SK-N-SH treated with all-trans-retinoic acid at 6 μM for 48 hours (cell line): Measurements from ENCODE around the gene TGFB2.

Source experiments
- ATAC-seq: fragments of 200-7000 bp; cut with Tn5 transposase; 3 replicates; pipeline ENCODE4 v1.9.1; 2020; ENCODE audit warnings: mild to moderate bottlenecking, moderate library complexity
- ARNTL ChIP-seq: fragments of 450-650 bp; formaldehyde crosslinking; IDR thresholded peaks from 2 replicates; pipeline ENCODE4 v1.5.0; 2020; ENCODE audit warnings: low read depth, mild to moderate bottlenecking, moderate library complexity, borderline replicate concordance
- BACH2 ChIP-seq: fragments of 250-450 bp; sonication (Bioruptor Pico); IDR thresholded peaks from 2 replicates; pipeline ENCODE4 v1.9.0; 2021; ENCODE audit warnings: mild to moderate bottlenecking, borderline replicate concordance
- CSDC2 ChIP-seq: fragments of 250-450 bp; sonication (Bioruptor Pico); IDR thresholded peaks from 2 replicates; pipeline ENCODE4 v1.5.0; 2020; ENCODE audit warnings: mild to moderate bottlenecking, moderate library complexity
- ESRRG ChIP-seq: fragments of 250-450 bp; sonication (Bioruptor Pico); IDR thresholded peaks from 2 replicates; pipeline ENCODE4 v1.6.1; 2021; ENCODE audit warnings: mild to moderate bottlenecking
- GLIS3 ChIP-seq: fragments of 250-450 bp; sonication (Bioruptor Pico); IDR thresholded peaks from 2 replicates; pipeline ENCODE4 v1.5.0; 2020; ENCODE audit warnings: mild to moderate bottlenecking, moderate library complexity
- ISL1 ChIP-seq: fragments of 250-450 bp; sonication (Bioruptor Pico); IDR thresholded peaks from 2 replicates; pipeline ENCODE4 v2.1.2; 2022; ENCODE audit warnings: mild to moderate bottlenecking, moderate library complexity
- RARB ChIP-seq: fragments of 250-450 bp; sonication (Bioruptor Pico); IDR thresholded peaks from 2 replicates; pipeline ENCODE4 v1.8.0; 2021; ENCODE audit warnings: mild to moderate bottlenecking, moderate library complexity
- SNAI2 ChIP-seq: fragments of 250-450 bp; sonication (Bioruptor Pico); IDR thresholded peaks from 2 replicates; pipeline ENCODE4 v1.5.0; 2020; ENCODE audit warnings: mild to moderate bottlenecking, moderate library complexity
- TOX ChIP-seq: fragments of 250-450 bp; sonication (Bioruptor Pico); IDR thresholded peaks from 2 replicates; pipeline ENCODE4 v1.8.0; 2021; ENCODE audit warnings: mild to moderate bottlenecking, moderate library complexity, borderline replicate concordance
- ZC3H10 ChIP-seq: fragments of 250-450 bp; sonication (Bioruptor Pico); IDR thresholded peaks from 2 replicates; pipeline ENCODE4 v1.5.1; 2021; ENCODE audit warnings: mild to moderate bottlenecking, moderate library complexity
- ZFP3 ChIP-seq: fragments of 250-450 bp; sonication (Bioruptor Pico); IDR thresholded peaks from 2 replicates; pipeline ENCODE4 v1.5.0; 2020; ENCODE audit warnings: mild to moderate bottlenecking, moderate library complexity
- ZNF565 ChIP-seq: fragments of 450-650 bp; formaldehyde crosslinking; conservative IDR thresholded peaks from 2 replicates; pipeline ENCODE4 v1.5.0; 2020; ENCODE audit warnings: low read depth, mild to moderate bottlenecking, moderate library complexity
- ZNF70 ChIP-seq: fragments of 450-650 bp; formaldehyde crosslinking; IDR thresholded peaks from 2 replicates; pipeline ENCODE4 v1.5.0; 2020; ENCODE audit warnings: mild to moderate bottlenecking, moderate library complexity
- ZNF8 ChIP-seq: fragments of 450-650 bp; formaldehyde crosslinking; IDR thresholded peaks from 2 replicates; pipeline ENCODE4 v1.5.0; 2020; ENCODE audit warnings: mild to moderate bottlenecking, moderate library complexity
- TF ChIP-seq, protein P1 (sequence below): fragments of 250-450 bp; sonication (Bioruptor Pico); IDR thresholded peaks from 2 replicates; pipeline ENCODE4 v1.5.1; 2020; ENCODE audit warnings: low read depth, mild to moderate bottlenecking, moderate library complexity
- TF ChIP-seq, protein P2 (sequence below): fragments of 250-450 bp; sonication (Bioruptor Pico); IDR thresholded peaks from 2 replicates; pipeline ENCODE4 v1.8.0; 2020; ENCODE audit warnings: mild to moderate bottlenecking, moderate library complexity, borderline replicate concordance
- TF ChIP-seq, protein P3 (sequence below): fragments of 250-450 bp; sonication (Bioruptor Pico); IDR thresholded peaks from 2 replicates; pipeline ENCODE4 v1.5.1; 2021; ENCODE audit warnings: mild to moderate bottlenecking, moderate library complexity
- TF ChIP-seq, protein P4 (sequence below): fragments of 250-450 bp; sonication (Bioruptor Pico); IDR thresholded peaks from 2 replicates; pipeline ENCODE4 v1.5.0; 2020; ENCODE audit warnings: mild to moderate bottlenecking, moderate library complexity

Gene TGFB2

DNA sequence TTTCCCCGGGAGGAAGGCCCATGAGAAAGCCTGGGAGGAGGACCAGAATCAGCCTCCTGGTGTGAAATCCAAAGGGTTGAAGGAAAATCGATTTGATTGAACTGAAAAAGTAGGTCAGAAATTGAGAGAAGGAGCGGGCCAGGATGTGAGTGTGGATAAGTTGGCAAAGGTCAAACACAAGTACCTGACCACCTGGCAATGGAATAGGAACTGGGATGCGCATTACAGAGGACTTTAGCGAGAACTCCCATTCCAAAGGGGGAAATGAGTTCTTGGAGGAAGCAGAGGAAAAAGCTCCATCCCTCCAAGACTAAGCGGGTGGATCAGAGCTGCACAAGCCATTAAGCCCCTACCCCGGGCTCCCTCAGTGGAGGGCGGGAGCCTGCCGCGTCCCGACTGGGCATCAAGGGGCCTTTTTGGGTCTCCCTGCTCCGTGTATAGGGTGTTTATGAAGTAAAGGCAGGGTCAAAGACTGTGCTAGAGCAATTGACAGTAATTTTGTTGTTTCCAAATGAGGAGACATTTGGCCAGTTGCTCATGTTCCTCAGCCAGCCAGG is 56.4 kb downstream of the TGFB2 start:
- no peak for ATAC-seq
- no peak for TF ChIP-seq RARB (CRISPR knock-in tag)
- no peak for TF ChIP-seq ESRRG (CRISPR knock-in tag)
- no peak for TF ChIP-seq ARNTL (CRISPR knock-in tag)
- TF ChIP-seq GLIS3 (CRISPR knock-in tag): no peak
- TF ChIP-seq ZFP3 (CRISPR knock-in tag): no peak
- TF ChIP-seq BACH2 (CRISPR knock-in tag): no peak
- no peak for TF ChIP-seq CSDC2 (CRISPR knock-in tag)
- TF ChIP-seq TOX: no peak
- TF ChIP-seq, protein P1, sequence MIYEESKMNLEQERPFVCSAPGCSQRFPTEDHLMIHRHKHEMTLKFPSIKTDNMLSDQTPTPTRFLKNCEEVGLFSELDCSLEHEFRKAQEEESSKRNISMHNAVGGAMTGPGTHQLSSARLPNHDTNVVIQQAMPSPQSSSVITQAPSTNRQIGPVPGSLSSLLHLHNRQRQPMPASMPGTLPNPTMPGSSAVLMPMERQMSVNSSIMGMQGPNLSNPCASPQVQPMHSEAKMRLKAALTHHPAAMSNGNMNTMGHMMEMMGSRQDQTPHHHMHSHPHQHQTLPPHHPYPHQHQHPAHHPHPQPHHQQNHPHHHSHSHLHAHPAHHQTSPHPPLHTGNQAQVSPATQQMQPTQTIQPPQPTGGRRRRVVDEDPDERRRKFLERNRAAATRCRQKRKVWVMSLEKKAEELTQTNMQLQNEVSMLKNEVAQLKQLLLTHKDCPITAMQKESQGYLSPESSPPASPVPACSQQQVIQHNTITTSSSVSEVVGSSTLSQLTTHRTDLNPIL (CRISPR knock-in tag): no peak
- TF ChIP-seq, protein P2, sequence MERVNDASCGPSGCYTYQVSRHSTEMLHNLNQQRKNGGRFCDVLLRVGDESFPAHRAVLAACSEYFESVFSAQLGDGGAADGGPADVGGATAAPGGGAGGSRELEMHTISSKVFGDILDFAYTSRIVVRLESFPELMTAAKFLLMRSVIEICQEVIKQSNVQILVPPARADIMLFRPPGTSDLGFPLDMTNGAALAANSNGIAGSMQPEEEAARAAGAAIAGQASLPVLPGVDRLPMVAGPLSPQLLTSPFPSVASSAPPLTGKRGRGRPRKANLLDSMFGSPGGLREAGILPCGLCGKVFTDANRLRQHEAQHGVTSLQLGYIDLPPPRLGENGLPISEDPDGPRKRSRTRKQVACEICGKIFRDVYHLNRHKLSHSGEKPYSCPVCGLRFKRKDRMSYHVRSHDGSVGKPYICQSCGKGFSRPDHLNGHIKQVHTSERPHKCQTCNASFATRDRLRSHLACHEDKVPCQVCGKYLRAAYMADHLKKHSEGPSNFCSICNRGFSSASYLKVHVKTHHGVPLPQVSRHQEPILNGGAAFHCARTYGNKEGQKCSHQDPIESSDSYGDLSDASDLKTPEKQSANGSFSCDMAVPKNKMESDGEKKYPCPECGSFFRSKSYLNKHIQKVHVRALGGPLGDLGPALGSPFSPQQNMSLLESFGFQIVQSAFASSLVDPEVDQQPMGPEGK (CRISPR knock-in tag): no peak

DNA sequence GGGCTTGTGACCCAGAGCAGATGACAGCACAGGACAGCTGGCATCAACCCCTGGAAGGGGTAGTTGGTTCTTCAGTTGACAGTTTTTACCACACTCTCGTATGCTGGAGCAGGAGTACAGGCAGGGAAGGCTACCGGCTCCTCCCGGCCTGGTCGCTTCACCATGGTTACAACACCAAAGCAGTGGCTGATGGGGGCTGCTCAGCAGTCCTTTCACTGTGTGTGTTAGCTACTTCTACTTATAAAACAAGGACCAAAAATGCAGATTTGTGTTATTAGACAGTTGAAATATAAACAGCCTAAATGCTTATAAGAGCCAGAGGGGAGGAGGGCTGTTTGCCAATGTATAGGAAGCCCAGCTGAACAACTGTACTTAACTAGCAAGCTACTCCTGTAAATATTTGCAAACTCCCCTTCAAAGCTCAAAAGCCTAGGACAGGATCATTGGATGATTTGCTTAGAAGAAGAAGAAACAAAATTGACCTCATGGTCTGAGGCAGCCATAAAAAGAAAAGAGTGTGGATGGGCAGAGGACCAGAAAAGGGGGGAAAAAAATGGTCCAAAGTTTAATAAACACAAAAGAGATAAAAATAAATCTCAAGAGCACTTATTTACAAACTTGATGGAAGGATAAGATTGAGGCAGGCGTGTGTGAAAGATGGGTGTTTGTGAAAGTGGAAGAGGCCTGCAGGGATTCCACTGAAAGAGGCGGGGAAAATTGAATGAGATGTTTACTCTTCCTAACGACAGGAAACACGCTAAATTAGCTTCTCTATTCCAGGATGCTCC is 57.1 kb downstream of the TGFB2 start:
- no peak for ATAC-seq
- no peak for TF ChIP-seq RARB (CRISPR knock-in tag)

DNA sequence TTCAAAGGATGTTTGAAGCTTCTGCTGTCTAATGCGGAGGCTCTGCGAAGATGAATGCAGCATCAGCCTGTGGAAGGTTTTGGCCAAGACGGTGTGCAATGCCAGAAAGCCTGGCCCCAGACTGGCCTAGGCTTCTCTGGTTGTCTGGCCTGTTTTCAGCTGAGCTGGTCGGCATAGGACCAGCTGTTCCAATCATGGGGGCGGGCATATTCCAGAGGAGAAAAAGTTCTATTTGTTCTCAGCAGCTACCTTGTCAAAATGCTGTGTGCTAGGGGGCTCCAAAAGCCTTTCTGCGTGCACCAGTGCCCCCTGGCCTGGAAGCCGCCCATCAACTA is 57.6 kb downstream of the TGFB2 start:
- no peak for ATAC-seq
- TF ChIP-seq, protein P2 (CRISPR knock-in tag): no peak
- TF ChIP-seq, protein P3, sequence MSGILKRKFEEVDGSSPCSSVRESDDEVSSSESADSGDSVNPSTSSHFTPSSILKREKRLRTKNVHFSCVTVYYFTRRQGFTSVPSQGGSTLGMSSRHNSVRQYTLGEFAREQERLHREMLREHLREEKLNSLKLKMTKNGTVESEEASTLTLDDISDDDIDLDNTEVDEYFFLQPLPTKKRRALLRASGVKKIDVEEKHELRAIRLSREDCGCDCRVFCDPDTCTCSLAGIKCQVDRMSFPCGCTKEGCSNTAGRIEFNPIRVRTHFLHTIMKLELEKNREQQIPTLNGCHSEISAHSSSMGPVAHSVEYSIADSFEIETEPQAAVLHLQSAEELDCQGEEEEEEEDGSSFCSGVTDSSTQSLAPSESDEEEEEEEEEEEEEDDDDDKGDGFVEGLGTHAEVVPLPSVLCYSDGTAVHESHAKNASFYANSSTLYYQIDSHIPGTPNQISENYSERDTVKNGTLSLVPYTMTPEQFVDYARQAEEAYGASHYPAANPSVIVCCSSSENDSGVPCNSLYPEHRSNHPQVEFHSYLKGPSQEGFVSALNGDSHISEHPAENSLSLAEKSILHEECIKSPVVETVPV (CRISPR knock-in tag): no peak
- TF ChIP-seq ZNF8 (CRISPR knock-in tag) (no peak), ZNF70 (CRISPR knock-in tag) (no peak), ZC3H10 (no peak), ISL1 (no peak)
- TF ChIP-seq, protein P4, sequence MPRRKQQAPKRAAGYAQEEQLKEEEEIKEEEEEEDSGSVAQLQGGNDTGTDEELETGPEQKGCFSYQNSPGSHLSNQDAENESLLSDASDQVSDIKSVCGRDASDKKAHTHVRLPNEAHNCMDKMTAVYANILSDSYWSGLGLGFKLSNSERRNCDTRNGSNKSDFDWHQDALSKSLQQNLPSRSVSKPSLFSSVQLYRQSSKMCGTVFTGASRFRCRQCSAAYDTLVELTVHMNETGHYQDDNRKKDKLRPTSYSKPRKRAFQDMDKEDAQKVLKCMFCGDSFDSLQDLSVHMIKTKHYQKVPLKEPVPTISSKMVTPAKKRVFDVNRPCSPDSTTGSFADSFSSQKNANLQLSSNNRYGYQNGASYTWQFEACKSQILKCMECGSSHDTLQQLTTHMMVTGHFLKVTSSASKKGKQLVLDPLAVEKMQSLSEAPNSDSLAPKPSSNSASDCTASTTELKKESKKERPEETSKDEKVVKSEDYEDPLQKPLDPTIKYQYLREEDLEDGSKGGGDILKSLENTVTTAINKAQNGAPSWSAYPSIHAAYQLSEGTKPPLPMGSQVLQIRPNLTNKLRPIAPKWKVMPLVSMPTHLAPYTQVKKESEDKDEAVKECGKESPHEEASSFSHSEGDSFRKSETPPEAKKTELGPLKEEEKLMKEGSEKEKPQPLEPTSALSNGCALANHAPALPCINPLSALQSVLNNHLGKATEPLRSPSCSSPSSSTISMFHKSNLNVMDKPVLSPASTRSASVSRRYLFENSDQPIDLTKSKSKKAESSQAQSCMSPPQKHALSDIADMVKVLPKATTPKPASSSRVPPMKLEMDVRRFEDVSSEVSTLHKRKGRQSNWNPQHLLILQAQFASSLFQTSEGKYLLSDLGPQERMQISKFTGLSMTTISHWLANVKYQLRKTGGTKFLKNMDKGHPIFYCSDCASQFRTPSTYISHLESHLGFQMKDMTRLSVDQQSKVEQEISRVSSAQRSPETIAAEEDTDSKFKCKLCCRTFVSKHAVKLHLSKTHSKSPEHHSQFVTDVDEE (CRISPR knock-in tag): no peak
- TF ChIP-seq, protein P1 (CRISPR knock-in tag): no peak
- TF ChIP-seq, all 23 proteins: peak for 0

DNA sequence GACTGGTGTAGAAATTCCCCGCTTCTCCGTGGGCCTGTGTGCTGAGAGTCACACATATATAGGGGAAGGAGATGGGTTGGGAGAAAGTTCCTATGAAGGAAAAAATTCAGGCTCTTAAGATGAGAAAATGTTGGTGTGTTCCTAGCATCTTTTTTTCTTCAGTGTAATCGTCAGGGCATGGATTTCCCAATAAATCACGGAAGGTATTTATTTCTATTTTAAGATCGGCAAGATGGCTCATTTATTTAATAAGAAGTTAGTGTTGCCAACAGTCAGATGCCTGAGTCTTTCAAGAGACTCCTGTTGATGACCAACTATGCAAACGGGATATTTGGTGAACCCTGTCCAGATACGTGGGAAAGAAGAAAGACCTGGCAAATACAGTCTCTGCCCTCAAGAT is 58.2 kb downstream of the TGFB2 start:
- no peak for ATAC-seq
- TF ChIP-seq ZNF565 (CRISPR knock-in tag): no peak
- TF ChIP-seq SNAI2 (CRISPR knock-in tag): no peak
- TF ChIP-seq CSDC2 (CRISPR knock-in tag): no peak
- TF ChIP-seq, protein P3 (CRISPR knock-in tag): no peak
- TF ChIP-seq ZNF70 (CRISPR knock-in tag): no peak
- TF ChIP-seq, protein P4 (CRISPR knock-in tag): no peak
